OCI-LY7 (cell line): ENCODE measurements around the gene BEND3.

ENCODE experiments used
- CTCF ChIP-seq: fragments of 200-600 bp; sonication (generic); conservative IDR thresholded peaks from 2 replicates; pipeline ENCODE4 v1.5.1; 2014; ENCODE audit warnings: mild to moderate bottlenecking, antibody characterized with exemption, low read length, moderate library complexity, mixed read lengths
- EZH2phosphoT487 ChIP-seq: fragments of 200-600 bp; sonication (generic); IDR thresholded peaks from 2 replicates; pipeline ENCODE4 v1.6.1; 2018; ENCODE audit warnings: low read depth, borderline replicate concordance, mild to moderate bottlenecking, mixed run types, antibody characterized with exemption, low read length, moderate library complexity, mixed read lengths

GRCh38 chr6:107121964-107122495 lies 6.7 kb upstream of the BEND3 start:
- TF ChIP-seq CTCF (no peak), EZH2phosphoT487 (no peak)
